ENCODE results near the gene ATP9B. TPM values are rescaled to one million over a fixed set of nuclear protein-coding genes. Genes with fewer than 3 reads are reported as not detected.

The ATP9B gene
- total and polyA plus RNA-seq, 2 donors from 2014 or later = 10.0 to 48.2 TPM

DNA sequence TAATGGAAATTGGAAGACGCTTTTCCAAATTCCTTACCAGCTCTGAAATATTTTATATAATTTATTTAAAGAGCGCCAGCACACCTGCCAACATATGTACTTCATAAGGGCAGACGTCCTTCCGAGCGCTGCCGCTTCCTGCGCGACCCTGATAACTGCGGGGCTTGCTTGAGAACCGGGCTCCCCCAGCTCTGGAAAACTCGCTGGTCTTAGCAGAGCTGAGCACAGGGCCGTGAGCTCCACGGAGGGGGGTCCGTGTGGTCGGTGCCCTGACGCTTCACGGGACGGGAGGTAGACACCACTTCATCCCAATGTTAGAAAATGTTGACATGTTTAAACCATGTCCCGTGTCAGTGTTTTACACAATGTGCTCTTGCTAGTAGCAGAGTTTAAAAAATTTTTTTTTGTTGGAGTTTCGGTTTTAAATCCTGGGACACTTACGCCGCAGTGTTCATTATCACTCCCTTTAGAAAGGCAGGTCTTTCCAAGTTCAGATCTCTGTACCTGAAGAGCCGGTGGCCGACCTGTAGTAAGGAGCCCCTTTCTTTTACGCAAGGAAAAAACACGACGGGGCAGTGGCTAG lies 328.1 kb downstream of the ATP9B start:
- Histone ChIP-seq H3K9ac (ENCODE audit: low read length in 3 of 3) (no peak overlapping the region), H3K4me1 (ENCODE audit: control insufficient read depth in 2 of 3, insufficient read depth in 2 of 3, low read depth in 1 of 3, low read length in 3 of 3) (peaks cover 0 to 8% (median 5%) of the 10 kb centered on the region in 3 donors), H3K27ac (ENCODE audit: low read depth in 2 of 2, low read length in 2 of 2) (no peak overlapping the region), H3K4me3 (ENCODE audit: low read length in 3 of 3) (peak overlapping the region in 1 of 3 donors; percentile 2), H3K36me3 (ENCODE audit: control insufficient read depth in 2 of 3, insufficient read depth in 3 of 3, low read length in 3 of 3) (no peaks in the 10 kb centered on the region), H3K9me3 (ENCODE audit: control insufficient read depth in 2 of 3, insufficient read depth in 1 of 3, low read length in 3 of 3) (no peaks in the 10 kb centered on the region), H3K27me3 (ENCODE audit: control insufficient read depth, insufficient read depth, low read length) (peaks cover 8% of the 10 kb centered on the region)
- peak in 2 of 5 donors; percentile 40 to 69 for DNase-seq
- TF ChIP-seq, protein P1, sequence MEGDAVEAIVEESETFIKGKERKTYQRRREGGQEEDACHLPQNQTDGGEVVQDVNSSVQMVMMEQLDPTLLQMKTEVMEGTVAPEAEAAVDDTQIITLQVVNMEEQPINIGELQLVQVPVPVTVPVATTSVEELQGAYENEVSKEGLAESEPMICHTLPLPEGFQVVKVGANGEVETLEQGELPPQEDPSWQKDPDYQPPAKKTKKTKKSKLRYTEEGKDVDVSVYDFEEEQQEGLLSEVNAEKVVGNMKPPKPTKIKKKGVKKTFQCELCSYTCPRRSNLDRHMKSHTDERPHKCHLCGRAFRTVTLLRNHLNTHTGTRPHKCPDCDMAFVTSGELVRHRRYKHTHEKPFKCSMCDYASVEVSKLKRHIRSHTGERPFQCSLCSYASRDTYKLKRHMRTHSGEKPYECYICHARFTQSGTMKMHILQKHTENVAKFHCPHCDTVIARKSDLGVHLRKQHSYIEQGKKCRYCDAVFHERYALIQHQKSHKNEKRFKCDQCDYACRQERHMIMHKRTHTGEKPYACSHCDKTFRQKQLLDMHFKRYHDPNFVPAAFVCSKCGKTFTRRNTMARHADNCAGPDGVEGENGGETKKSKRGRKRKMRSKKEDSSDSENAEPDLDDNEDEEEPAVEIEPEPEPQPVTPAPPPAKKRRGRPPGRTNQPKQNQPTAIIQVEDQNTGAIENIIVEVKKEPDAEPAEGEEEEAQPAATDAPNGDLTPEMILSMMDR (IDR thresholded peaks at IDR 0.05; ENCODE audit: borderline replicate concordance, extremely low read depth, insufficient read depth) = no peak
- FAIRE-seq = no peak
- intact Hi-C loops (cut with DNase I) = no loop called here

DNA sequence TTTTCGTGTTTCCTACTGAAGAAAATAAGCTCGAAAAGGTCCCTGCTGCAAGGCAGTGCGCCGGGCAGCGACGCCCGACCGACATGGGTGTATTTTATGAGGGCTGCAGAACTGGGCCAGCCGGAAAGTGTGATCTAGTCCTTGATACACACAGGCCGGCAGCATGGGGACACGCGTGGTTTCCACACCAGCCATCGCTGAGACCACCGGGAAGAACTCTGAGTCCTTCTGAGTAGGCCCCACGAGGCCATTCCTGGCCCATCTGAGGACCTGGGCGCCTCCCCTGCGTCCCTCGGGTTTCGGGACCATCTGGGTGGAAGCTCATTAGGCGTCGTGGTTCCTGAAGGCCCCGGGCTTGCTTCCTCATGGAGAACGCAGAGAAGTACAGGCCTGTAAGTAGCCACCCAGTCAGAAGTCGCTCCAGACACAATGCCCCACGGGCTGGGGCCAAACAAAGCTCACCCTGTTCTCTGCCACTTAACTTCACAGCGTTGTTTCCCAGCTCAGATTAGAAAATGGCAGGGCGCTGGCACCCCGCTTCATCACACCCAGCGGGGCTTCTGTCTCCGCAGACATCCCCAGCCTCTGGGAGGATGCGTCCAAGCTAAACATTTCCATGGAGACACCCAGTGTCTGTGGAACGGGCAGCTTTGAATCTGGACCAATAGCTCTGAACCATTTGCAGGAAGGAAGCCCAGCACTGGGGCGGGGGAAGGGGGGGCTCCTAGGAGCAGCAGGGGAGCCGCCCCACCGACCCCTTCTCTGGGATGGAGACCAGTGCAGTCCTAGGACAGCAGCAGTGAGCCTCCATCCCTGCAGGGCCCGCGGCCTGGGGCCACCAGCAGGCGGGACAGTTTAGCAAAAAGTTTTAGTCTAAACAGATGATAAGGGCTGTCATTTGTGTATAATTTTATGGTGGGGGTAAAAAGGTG lies 328.9 kb downstream of the ATP9B start:
- intact Hi-C loops (cut with DNase I) = no loop called here
- peak in 2 of 5 donors; percentile 58 to 67 for DNase-seq
- TF ChIP-seq, protein P1 (IDR thresholded peaks at IDR 0.05; ENCODE audit: borderline replicate concordance, extremely low read depth, insufficient read depth) = no peak
- peaks cover 6% of the 10 kb centered on the region for H3K27me3 ChIP-seq (ENCODE audit: control insufficient read depth, insufficient read depth, low read length)
- no peaks in the 10 kb centered on the region for H3K9me3 ChIP-seq (ENCODE audit: control insufficient read depth in 2 of 3, insufficient read depth in 1 of 3, low read length in 3 of 3)
- no peak overlapping the region for H3K4me3 ChIP-seq (ENCODE audit: low read length in 3 of 3)
- H3K4me1 ChIP-seq (ENCODE audit: control insufficient read depth in 2 of 3, insufficient read depth in 2 of 3, low read depth in 1 of 3, low read length in 3 of 3) = peaks cover 0 to 5% (median 4%) of the 10 kb centered on the region in 3 donors
- no peak overlapping the region for H3K27ac ChIP-seq (ENCODE audit: low read depth in 2 of 2, low read length in 2 of 2)
- H3K36me3 ChIP-seq (ENCODE audit: control insufficient read depth in 2 of 3, insufficient read depth in 3 of 3, low read length in 3 of 3) = no peaks in the 10 kb centered on the region
- no peak overlapping the region for H3K9ac ChIP-seq (ENCODE audit: low read length in 3 of 3)
- no peak for FAIRE-seq

DNA sequence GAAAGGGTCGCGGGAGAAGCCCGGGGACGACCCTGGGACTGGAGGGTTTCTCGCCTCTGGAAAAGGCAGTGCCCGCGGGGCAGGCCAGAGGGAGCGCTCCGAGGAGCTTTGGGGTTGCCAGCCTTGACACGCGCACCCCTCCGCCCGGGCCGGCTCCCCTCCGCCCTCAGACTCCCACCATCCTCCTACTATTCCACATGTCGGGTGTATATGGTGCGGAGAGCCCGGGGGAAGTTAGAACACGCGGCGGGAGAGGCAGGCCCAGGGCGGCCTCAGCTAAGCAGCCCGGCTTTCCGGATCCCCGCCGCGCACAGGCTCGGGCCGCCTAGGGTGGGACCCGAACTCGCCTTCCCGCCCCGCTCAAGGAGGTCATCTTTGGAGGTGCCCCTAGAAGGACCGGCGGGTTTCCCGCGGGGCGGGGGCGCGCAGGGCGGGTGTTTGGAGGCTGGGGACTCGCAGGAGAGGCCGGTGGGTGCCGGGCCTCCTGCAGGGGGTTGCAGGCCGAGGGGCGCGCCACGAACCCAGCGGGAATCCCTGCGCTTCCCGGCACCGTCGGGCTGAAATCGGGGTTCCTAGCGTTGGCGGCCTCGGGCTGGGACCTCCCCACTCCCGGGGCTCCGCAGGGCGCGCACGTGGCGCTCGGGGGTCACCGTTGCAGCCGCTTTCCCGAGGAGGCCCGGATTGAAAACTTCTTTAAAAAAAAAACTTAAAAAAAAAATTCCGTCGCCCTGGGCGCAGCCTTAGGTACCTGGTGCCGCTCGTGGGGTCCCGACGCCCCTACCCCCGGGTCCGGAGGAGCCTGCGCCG lies 330.3 kb downstream of the ATP9B start:
- H3K9ac ChIP-seq (ENCODE audit: low read length in 3 of 3) = no peak overlapping the region
- H3K27me3 ChIP-seq (ENCODE audit: control insufficient read depth, insufficient read depth, low read length) = peaks cover 6% of the 10 kb centered on the region
- no peaks in the 10 kb centered on the region for H3K9me3 ChIP-seq (ENCODE audit: control insufficient read depth in 2 of 3, insufficient read depth in 1 of 3, low read length in 3 of 3)
- H3K4me3 ChIP-seq (ENCODE audit: low read length in 3 of 3) = peak overlapping the region in 1 of 3 donors; percentile 41
- H3K4me1 ChIP-seq (ENCODE audit: control insufficient read depth in 2 of 3, insufficient read depth in 2 of 3, low read depth in 1 of 3, low read length in 3 of 3) = peaks cover 0 to 5% (median 0%) of the 10 kb centered on the region in 3 donors
- intact Hi-C loops (cut with DNase I) = no loop called here
- no peaks in the 10 kb centered on the region for H3K36me3 ChIP-seq (ENCODE audit: control insufficient read depth in 2 of 3, insufficient read depth in 3 of 3, low read length in 3 of 3)
- TF ChIP-seq, protein P1 (IDR thresholded peaks at IDR 0.05; ENCODE audit: borderline replicate concordance, extremely low read depth, insufficient read depth) = no peak
- no peak overlapping the region for H3K27ac ChIP-seq (ENCODE audit: low read depth in 2 of 2, low read length in 2 of 2)
- DNase-seq (peak in 1 of 5 donors; percentile 81), FAIRE-seq (no peak)
